PFSK-1 (cell line): ENCODE results near the gene ZBTB8A.

Experiments used
- FOXP2 ChIP-seq: optimal IDR thresholded peaks from 2 replicates; pipeline ENCODE3; 2011; ENCODE audit warnings: borderline replicate concordance, control low read depth, inconsistent platforms; ENCODE audit not compliant: insufficient read depth; ENCODE audit errors: extremely low read length, extremely low read depth
- POLR2AphosphoS5 ChIP-seq: IDR thresholded peaks from 2 replicates; pipeline ENCODE4 v1.6.1; 2012; ENCODE audit warnings: low read depth, mild to moderate bottlenecking, control low read depth, low read length, moderate library complexity
- SIN3A ChIP-seq: IDR thresholded peaks from 2 replicates; pipeline ENCODE4 v1.6.1; 2012; ENCODE audit warnings: mild to moderate bottlenecking, low read length, moderate library complexity, borderline replicate concordance; ENCODE audit not compliant: insufficient read depth
- TAF1 ChIP-seq: IDR thresholded peaks from 2 replicates; pipeline ENCODE4 v1.6.1; 2012; ENCODE audit warnings: low read length, control low read depth, borderline replicate concordance; ENCODE audit not compliant: insufficient read depth
- TF ChIP-seq, protein P1 (sequence below), 2 experiments: IDR thresholded peaks; 2 replicates each; pipeline versions ENCODE4 v1.6.1 to v1.8.0; 2011 to 2012; ENCODE audit warnings: low read depth in 2 of 2, low read length in 2 of 2, control low read depth in 1 of 2, inconsistent platforms in 1 of 2, mild to moderate bottlenecking in 1 of 2, moderate library complexity in 1 of 2; ENCODE audit not compliant: insufficient read depth in 1 of 2

ZBTB8A gene

DNA sequence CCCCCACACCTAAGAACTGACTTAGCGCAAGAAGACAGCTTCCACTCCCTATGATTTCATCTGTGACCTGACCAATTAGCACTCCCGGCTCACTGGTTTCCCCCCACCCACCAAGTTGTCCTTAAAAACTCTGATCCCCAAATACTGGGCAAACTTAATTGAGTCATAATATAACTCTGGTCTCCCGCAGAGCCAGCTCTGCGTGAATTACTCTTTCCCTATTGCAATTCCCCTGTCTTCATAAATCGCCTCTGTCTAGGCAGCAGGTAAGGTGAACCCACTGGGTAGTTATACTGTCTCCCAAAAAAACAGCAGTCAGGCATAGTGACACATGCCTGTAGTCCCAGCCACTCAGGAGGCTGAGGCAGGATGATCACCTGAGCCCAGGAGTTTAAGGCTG, 74.2 kb downstream of the ZBTB8A start:
- TF ChIP-seq, protein P1, sequence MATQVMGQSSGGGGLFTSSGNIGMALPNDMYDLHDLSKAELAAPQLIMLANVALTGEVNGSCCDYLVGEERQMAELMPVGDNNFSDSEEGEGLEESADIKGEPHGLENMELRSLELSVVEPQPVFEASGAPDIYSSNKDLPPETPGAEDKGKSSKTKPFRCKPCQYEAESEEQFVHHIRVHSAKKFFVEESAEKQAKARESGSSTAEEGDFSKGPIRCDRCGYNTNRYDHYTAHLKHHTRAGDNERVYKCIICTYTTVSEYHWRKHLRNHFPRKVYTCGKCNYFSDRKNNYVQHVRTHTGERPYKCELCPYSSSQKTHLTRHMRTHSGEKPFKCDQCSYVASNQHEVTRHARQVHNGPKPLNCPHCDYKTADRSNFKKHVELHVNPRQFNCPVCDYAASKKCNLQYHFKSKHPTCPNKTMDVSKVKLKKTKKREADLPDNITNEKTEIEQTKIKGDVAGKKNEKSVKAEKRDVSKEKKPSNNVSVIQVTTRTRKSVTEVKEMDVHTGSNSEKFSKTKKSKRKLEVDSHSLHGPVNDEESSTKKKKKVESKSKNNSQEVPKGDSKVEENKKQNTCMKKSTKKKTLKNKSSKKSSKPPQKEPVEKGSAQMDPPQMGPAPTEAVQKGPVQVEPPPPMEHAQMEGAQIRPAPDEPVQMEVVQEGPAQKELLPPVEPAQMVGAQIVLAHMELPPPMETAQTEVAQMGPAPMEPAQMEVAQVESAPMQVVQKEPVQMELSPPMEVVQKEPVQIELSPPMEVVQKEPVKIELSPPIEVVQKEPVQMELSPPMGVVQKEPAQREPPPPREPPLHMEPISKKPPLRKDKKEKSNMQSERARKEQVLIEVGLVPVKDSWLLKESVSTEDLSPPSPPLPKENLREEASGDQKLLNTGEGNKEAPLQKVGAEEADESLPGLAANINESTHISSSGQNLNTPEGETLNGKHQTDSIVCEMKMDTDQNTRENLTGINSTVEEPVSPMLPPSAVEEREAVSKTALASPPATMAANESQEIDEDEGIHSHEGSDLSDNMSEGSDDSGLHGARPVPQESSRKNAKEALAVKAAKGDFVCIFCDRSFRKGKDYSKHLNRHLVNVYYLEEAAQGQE (IDR thresholded peaks at IDR 0.05; ENCODE audit: insufficient read depth in 1 of 2, low read depth in 2 of 2, low read length in 2 of 2), result no peak
- TF ChIP-seq SIN3A, result no peak
- no peak for TF ChIP-seq POLR2AphosphoS5
- TF ChIP-seq FOXP2, result no peak
- TF ChIP-seq TAF1, result no peak

DNA sequence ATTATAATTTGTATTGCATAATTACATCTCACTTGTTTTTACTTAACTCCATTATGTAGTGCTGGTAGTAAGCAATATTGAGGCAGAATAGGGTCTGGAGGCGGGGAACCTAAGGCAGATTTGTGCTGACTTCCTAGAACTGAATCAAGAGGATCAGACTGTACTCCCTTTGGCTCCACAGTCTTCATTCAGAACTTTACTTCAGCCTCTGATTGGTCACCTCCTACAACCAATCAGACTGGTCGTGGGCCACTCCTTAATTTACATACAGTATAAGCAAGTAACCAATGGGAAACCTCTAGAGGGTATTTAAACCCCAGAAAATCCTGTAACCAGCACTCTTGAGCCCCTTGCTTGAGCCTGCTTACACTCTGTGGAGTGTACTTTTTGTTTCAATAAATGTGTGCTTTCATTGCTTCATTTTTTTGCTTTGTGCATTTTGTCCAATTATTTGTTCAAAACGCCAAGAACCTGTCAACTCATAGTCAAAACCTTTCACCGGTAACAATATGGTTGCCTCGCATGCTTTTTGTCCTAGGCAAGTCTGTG, 79.5 kb downstream of the ZBTB8A start:
- TF ChIP-seq SIN3A, result no peak
- TF ChIP-seq POLR2AphosphoS5, result peak; percentile 57; the same call in 1 of the 2 replicates

DNA sequence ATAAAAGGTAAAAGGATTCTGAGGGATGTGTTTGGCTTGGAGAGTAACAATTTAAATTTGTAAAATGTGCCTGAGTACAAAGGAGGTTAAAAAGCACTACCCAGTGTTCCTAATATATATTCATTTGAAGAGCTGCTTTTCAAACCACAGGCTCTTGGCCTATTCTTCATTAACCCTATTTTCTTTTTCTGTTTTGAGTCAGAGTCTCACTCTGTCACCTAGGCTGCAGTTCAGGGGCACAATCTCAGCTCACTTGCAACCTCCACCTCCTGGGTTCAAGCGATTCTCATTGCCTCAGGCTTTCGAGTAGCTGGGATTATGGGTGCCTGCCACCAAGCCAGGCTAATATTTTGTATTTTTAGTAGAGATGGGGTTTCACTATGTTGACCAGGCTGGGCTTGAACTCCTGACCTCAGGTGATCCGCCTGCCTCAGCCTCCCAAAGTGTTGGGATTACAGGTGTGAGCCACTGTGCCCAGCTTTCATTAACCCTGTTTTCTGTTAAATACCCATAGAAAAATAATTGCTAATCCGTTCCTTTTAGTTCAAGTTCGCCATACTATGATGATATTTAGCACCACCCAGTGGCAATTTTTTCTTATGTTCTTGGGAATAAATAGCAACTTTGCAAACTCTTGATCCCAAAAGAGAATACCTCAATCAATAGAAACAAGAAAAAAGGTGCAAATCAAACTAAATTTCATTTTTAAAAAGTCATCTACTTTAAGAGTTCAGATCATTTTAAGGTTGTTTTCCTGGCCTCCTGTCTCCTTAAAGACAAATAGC, 80.7 kb downstream of the ZBTB8A start:
- TF ChIP-seq FOXP2 (no peak), SIN3A (no peak), POLR2AphosphoS5 (no peak), TAF1 (no peak)
- TF ChIP-seq, protein P1 (IDR thresholded peaks at IDR 0.05; ENCODE audit: insufficient read depth in 1 of 2, low read depth in 2 of 2, low read length in 2 of 2), result no peak

DNA sequence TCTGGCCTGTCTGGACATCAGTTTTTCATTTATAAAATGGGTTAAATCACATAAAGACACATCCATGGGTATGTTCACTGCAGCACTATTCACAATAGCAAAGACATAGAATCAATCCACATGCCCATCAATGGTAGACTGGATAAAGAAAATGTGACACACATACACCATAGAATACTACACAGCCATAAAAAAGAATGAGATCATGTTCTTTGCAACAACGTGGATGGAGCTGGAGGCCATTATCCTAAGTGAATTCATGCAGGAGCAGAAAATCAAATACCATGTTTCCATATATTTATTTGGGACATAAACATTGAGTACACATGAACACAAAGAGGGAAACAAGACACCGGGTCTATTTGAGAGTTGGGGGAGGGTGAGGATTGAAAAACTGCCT, 83.0 kb downstream of the ZBTB8A start:
- TF ChIP-seq, protein P1 (IDR thresholded peaks at IDR 0.05; ENCODE audit: insufficient read depth in 1 of 2, low read depth in 2 of 2, low read length in 2 of 2), result no peak
- TF ChIP-seq FOXP2 (no peak), SIN3A (no peak), TAF1 (no peak), POLR2AphosphoS5 (no peak)

DNA sequence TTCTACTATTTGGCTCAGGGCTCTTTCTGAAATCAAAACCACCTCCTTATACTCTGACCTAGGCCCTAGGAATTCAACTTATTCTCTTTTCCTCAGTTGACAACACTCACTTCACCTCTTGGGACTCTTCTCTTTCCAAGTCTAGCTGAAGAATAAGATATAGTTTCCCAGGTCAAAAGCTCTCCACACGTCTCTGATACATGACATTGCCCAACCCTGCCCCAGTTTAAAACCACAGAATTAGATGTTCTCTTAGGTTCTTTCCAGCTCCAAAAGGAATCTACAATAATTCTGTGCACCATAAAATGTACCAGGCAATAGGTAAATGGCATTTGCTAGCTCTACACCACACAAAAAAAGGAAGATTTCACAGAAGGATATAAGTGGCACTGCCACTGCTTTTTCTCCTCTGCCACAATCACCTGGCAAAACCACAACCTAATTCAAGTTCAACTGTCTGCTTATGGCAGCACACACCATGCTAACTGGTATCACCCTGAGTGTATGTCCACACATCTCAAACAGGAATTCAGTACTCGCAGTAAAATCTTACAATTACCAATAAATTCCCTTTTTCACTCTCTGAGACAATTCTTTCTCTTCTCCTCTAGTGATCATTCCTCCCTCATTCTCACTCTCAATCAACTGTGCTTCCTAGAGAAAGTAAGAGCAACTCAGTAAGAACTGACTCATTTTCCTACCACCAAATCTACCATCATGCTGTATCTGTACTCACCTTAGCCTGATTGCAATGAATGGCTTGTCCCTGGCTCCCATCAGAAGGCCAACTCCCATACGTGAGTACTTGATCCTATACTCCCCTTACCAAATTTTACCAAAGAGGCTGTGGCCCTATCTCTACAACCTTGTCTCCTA, 83.8 kb downstream of the ZBTB8A start:
- TF ChIP-seq SIN3A, result no peak
- TF ChIP-seq TAF1, result no peak
- TF ChIP-seq, protein P1 (IDR thresholded peaks at IDR 0.05; ENCODE audit: insufficient read depth in 1 of 2, low read depth in 2 of 2, low read length in 2 of 2), result no peak
- TF ChIP-seq POLR2AphosphoS5, result no peak
- TF ChIP-seq FOXP2, result no peak
